ENCODE measurements around the gene ARHGEF7.

The ARHGEF7 gene

GRCh38 chr13:111177081-111177711 lies 62.1 kb downstream of the ARHGEF7 start:
- no peak overlapping the region for H3K23ac ChIP-seq (ENCODE audit: low read length)
- no peak overlapping the region for H4K8ac ChIP-seq (ENCODE audit: low read depth, low read length)
- H3K27me3 ChIP-seq (ENCODE audit: insufficient read depth, low read length, poor library complexity): no peaks in the 10 kb centered on the region
- no peak overlapping the region for H3K27ac ChIP-seq (ENCODE audit: low read depth, low read length)
- H2BK15ac ChIP-seq (replicated peaks; ENCODE audit: low read depth): no peak overlapping the region
- no peak overlapping the region for H3K9ac ChIP-seq (ENCODE audit: low read length)
- no peak overlapping the region for H3K4ac ChIP-seq (ENCODE audit: low read depth, low read length)
- H3K4me1 ChIP-seq (ENCODE audit: control insufficient read depth, low read depth, low read length): no peaks in the 10 kb centered on the region
- H2BK5ac ChIP-seq (ENCODE audit: low read length): no peak overlapping the region
- no peak overlapping the region for H3K4me3 ChIP-seq (ENCODE audit: low read length)
- H3K36me3 ChIP-seq (ENCODE audit: control insufficient read depth, insufficient read depth, low read length): no peaks in the 10 kb centered on the region
- H2BK120ac ChIP-seq (ENCODE audit: low read depth, low read length): no peak overlapping the region
- H3K56ac ChIP-seq (ENCODE audit: low read length): no peak overlapping the region
- H3K79me2 ChIP-seq (ENCODE audit: control insufficient read depth, insufficient read depth, low read length): peaks cover 56% of the 10 kb centered on the region
- H2AK5ac ChIP-seq (ENCODE audit: low read length): no peak overlapping the region
- no CpG with 5 or more reads among the region's 14 CpGs for WGBS (ENCODE audit: extremely low coverage, insufficient coverage, low lambda C conversion rate)
- H3K79me1 ChIP-seq (ENCODE audit: low read length): peaks cover 43% of the 10 kb centered on the region
- no peak overlapping the region for H3K4me2 ChIP-seq (ENCODE audit: low read length)
- no peak for DNase-seq
- H4K5ac ChIP-seq (ENCODE audit: low read length): no peak overlapping the region
- no peak overlapping the region for H3K18ac ChIP-seq (ENCODE audit: low read length)

GRCh38 chr13:111177921-111178320 lies 62.8 kb downstream of the ARHGEF7 start:
- Histone ChIP-seq H3K56ac (ENCODE audit: low read length) (no peak overlapping the region), H3K27me3 (ENCODE audit: insufficient read depth, low read length, poor library complexity) (no peaks in the 10 kb centered on the region), H3K9ac (ENCODE audit: low read length) (no peak overlapping the region), H2AK5ac (ENCODE audit: low read length) (no peak overlapping the region), H2BK5ac (ENCODE audit: low read length) (no peak overlapping the region), H3K79me1 (ENCODE audit: low read length) (peaks cover 49% of the 10 kb centered on the region), H4K8ac (ENCODE audit: low read depth, low read length) (no peak overlapping the region), H2BK15ac (replicated peaks; ENCODE audit: low read depth) (no peak overlapping the region), H3K23ac (ENCODE audit: low read length) (no peak overlapping the region), H3K4me1 (ENCODE audit: control insufficient read depth, low read depth, low read length) (no peaks in the 10 kb centered on the region), H3K4me2 (ENCODE audit: low read length) (no peak overlapping the region), H3K27ac (ENCODE audit: low read depth, low read length) (no peak overlapping the region), H2BK120ac (ENCODE audit: low read depth, low read length) (no peak overlapping the region), H3K4ac (ENCODE audit: low read depth, low read length) (no peak overlapping the region), H4K5ac (ENCODE audit: low read length) (no peak overlapping the region), H3K79me2 (ENCODE audit: control insufficient read depth, insufficient read depth, low read length) (peaks cover 59% of the 10 kb centered on the region), H3K4me3 (ENCODE audit: low read length) (no peak overlapping the region), H3K18ac (ENCODE audit: low read length) (no peak overlapping the region), H3K36me3 (ENCODE audit: control insufficient read depth, insufficient read depth, low read length) (no peaks in the 10 kb centered on the region)
- WGBS (ENCODE audit: extremely low coverage, insufficient coverage, low lambda C conversion rate): no CpG with 5 or more reads among the region's 6 CpGs
- DNase-seq: no peak

GRCh38 chr13:111178402-111178801 lies 63.3 kb downstream of the ARHGEF7 start:
- no peak for DNase-seq
- no peak overlapping the region for H3K27ac ChIP-seq (ENCODE audit: low read depth, low read length)
- H2BK15ac ChIP-seq (replicated peaks; ENCODE audit: low read depth): no peak overlapping the region

GRCh38 chr13:111179908-111180760 lies 65.0 kb downstream of the ARHGEF7 start:
- Histone ChIP-seq H3K27me3 (ENCODE audit: insufficient read depth, low read length, poor library complexity) (no peaks in the 10 kb centered on the region), H3K79me2 (ENCODE audit: control insufficient read depth, insufficient read depth, low read length) (peaks cover 59% of the 10 kb centered on the region), H3K56ac (ENCODE audit: low read length) (no peak overlapping the region), H3K18ac (ENCODE audit: low read length) (no peak overlapping the region), H2BK15ac (replicated peaks; ENCODE audit: low read depth) (no peak overlapping the region), H3K79me1 (ENCODE audit: low read length) (peaks cover 37% of the 10 kb centered on the region), H3K27ac (ENCODE audit: low read depth, low read length) (no peak overlapping the region), H3K9ac (ENCODE audit: low read length) (no peak overlapping the region), H3K4me2 (ENCODE audit: low read length) (no peak overlapping the region), H4K5ac (ENCODE audit: low read length) (no peak overlapping the region), H3K36me3 (ENCODE audit: control insufficient read depth, insufficient read depth, low read length) (no peaks in the 10 kb centered on the region), H3K23ac (ENCODE audit: low read length) (no peak overlapping the region), H3K4me1 (ENCODE audit: control insufficient read depth, low read depth, low read length) (no peaks in the 10 kb centered on the region), H3K4me3 (ENCODE audit: low read length) (no peak overlapping the region), H3K4ac (ENCODE audit: low read depth, low read length) (no peak overlapping the region), H2AK5ac (ENCODE audit: low read length) (no peak overlapping the region), H2BK120ac (ENCODE audit: low read depth, low read length) (no peak overlapping the region), H4K8ac (ENCODE audit: low read depth, low read length) (no peak overlapping the region), H2BK5ac (ENCODE audit: low read length) (no peak overlapping the region)
- WGBS (ENCODE audit: extremely low coverage, insufficient coverage, low lambda C conversion rate): no CpG with 5 or more reads among the region's 6 CpGs
- DNase-seq: no peak

More at GRCh38 chr13:111178402-111178801, 63.3 kb downstream of the ARHGEF7 start:
- Histone ChIP-seq H4K5ac (ENCODE audit: low read length) (no peak overlapping the region), H3K36me3 (ENCODE audit: control insufficient read depth, insufficient read depth, low read length) (no peaks in the 10 kb centered on the region), H3K9ac (ENCODE audit: low read length) (no peak overlapping the region), H3K23ac (ENCODE audit: low read length) (no peak overlapping the region), H3K79me2 (ENCODE audit: control insufficient read depth, insufficient read depth, low read length) (peaks cover 57% of the 10 kb centered on the region), H3K56ac (ENCODE audit: low read length) (no peak overlapping the region), H3K4me1 (ENCODE audit: control insufficient read depth, low read depth, low read length) (no peaks in the 10 kb centered on the region), H3K27me3 (ENCODE audit: insufficient read depth, low read length, poor library complexity) (no peaks in the 10 kb centered on the region), H2BK5ac (ENCODE audit: low read length) (no peak overlapping the region), H4K8ac (ENCODE audit: low read depth, low read length) (no peak overlapping the region), H3K18ac (ENCODE audit: low read length) (no peak overlapping the region), H2AK5ac (ENCODE audit: low read length) (no peak overlapping the region), H3K4me2 (ENCODE audit: low read length) (no peak overlapping the region), H3K4ac (ENCODE audit: low read depth, low read length) (no peak overlapping the region), H2BK120ac (ENCODE audit: low read depth, low read length) (no peak overlapping the region), H3K4me3 (ENCODE audit: low read length) (no peak overlapping the region), H3K79me1 (ENCODE audit: low read length) (peaks cover 45% of the 10 kb centered on the region)
- WGBS (ENCODE audit: extremely low coverage, insufficient coverage, low lambda C conversion rate): no CpG with 5 or more reads among the region's 4 CpGs

GRCh38 chr13:111181977-111182376 lies 66.9 kb downstream of the ARHGEF7 start:
- Histone ChIP-seq H3K18ac (ENCODE audit: low read length) (no peak overlapping the region), H3K27ac (ENCODE audit: low read depth, low read length) (no peak overlapping the region), H3K79me1 (ENCODE audit: low read length) (peaks cover 36% of the 10 kb centered on the region), H3K9ac (ENCODE audit: low read length) (no peak overlapping the region), H2AK5ac (ENCODE audit: low read length) (no peak overlapping the region), H4K8ac (ENCODE audit: low read depth, low read length) (no peak overlapping the region), H3K4me2 (ENCODE audit: low read length) (no peak overlapping the region), H2BK5ac (ENCODE audit: low read length) (no peak overlapping the region), H3K4me3 (ENCODE audit: low read length) (no peak overlapping the region), H2BK15ac (replicated peaks; ENCODE audit: low read depth) (no peak overlapping the region), H3K23ac (ENCODE audit: low read length) (no peak overlapping the region), H3K79me2 (ENCODE audit: control insufficient read depth, insufficient read depth, low read length) (peaks cover 59% of the 10 kb centered on the region), H3K56ac (ENCODE audit: low read length) (no peak overlapping the region), H4K5ac (ENCODE audit: low read length) (no peak overlapping the region), H3K36me3 (ENCODE audit: control insufficient read depth, insufficient read depth, low read length) (no peaks in the 10 kb centered on the region), H3K4ac (ENCODE audit: low read depth, low read length) (no peak overlapping the region), H3K27me3 (ENCODE audit: insufficient read depth, low read length, poor library complexity) (no peaks in the 10 kb centered on the region), H3K4me1 (ENCODE audit: control insufficient read depth, low read depth, low read length) (no peaks in the 10 kb centered on the region), H2BK120ac (ENCODE audit: low read depth, low read length) (no peak overlapping the region)
- no peak for DNase-seq
- WGBS (ENCODE audit: extremely low coverage, insufficient coverage, low lambda C conversion rate): no CpG with 5 or more reads among the region's 14 CpGs

Measured in mesendoderm (in vitro differentiated cells).